Retina (tissue), 1 donor: ENCODE measurements around the gene ATP2C2.
"Not testable (repeated sequence)": the region's sequence is repeated elsewhere in the genome, so short reads cannot be mapped to it uniquely, and the experiment has no call there.

Source experiments
- DNase-seq: peaks from one replicate; pipeline ENCODE4 v3.0.0-alpha.2; 2016

The ATP2C2 gene

DNA sequence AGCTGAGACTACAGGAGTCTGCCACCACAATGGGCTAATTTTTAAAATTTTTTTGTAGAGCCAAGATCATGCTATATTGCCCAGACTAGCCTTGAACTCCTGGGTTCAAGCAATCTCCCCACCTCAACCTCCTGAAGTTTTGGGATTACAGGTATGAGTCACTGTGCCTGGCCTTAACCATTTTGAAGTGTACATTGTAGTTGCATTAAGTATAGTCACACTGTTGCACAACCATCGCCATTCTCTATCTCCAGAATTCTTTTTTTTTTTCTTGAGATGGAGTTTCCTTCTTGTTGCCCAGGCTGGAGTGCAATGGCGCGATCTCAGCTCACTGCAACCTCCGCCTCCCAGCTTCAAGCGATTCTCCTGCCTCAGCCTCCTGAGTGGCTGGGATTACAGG lies 35.1 kb downstream of the ATP2C2 start:
- DNase-seq: not testable (repeated sequence)

- no peak for DNase-seq
Measured at GRCh38 chr16:84404324-84404723, 36.0 kb downstream of the ATP2C2 start.

GRCh38 chr16:84404936-84405639 lies 36.8 kb downstream of the ATP2C2 start:
- no peak for DNase-seq

- no peak for DNase-seq
Measured at GRCh38 chr16:84406006-84406963, 37.9 kb downstream of the ATP2C2 start.

DNA sequence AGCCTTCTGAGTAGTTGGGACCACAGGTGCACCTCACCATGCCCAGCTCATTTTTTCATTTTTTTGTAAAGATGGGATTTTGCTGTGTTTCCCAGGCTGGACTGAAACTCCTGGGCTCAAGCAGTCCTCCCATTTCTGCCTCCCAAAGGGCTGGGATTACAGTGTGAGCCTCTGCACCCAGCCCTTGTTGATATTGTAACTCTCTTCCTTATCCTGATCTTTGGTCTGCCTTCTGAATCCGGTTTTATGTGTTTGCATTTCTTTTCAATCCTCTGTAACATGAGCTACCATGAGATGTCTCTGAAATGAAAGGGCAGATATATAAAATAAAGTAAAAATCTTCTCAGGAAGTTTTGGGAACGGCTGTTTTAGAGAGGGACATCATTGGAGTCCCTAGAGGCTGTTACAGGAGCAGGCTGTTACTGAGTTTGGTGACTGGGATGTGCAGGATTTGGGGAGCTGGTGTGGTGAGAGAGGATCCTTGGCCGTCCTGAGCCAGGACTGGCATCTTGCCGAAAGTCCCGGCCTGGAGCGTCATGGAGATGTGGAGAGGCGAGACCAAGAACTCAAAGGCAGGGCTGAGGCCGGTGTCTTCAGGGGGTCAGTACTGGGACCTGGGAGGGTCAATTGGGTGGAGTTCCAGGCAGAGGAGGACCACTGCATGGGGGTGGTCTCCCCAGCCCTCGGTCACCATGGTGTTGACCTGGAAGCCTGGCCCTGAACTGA lies 39.4 kb downstream of the ATP2C2 start:
- no peak for DNase-seq

GRCh38 chr16:84408314-84408690 lies 40.0 kb downstream of the ATP2C2 start:
- no peak for DNase-seq

DNA sequence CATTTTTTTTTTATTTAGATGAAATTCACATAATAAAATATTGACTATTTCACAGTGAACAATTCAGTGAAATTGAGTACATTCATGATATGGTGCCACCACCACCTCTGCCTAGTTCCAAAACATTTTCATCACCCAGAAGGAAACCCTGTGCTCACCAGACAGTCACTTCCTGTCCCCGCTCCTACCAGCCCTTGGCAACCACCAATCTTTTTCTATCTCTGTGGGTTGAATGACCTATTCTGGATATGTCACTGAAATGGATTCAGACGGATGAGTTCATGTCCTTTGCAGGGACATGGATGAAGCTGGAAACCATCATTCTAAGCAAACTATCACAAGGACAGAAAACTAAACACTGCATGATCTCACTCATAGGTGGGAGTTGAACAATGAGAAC lies 40.5 kb downstream of the ATP2C2 start:
- DNase-seq: no peak

DNA sequence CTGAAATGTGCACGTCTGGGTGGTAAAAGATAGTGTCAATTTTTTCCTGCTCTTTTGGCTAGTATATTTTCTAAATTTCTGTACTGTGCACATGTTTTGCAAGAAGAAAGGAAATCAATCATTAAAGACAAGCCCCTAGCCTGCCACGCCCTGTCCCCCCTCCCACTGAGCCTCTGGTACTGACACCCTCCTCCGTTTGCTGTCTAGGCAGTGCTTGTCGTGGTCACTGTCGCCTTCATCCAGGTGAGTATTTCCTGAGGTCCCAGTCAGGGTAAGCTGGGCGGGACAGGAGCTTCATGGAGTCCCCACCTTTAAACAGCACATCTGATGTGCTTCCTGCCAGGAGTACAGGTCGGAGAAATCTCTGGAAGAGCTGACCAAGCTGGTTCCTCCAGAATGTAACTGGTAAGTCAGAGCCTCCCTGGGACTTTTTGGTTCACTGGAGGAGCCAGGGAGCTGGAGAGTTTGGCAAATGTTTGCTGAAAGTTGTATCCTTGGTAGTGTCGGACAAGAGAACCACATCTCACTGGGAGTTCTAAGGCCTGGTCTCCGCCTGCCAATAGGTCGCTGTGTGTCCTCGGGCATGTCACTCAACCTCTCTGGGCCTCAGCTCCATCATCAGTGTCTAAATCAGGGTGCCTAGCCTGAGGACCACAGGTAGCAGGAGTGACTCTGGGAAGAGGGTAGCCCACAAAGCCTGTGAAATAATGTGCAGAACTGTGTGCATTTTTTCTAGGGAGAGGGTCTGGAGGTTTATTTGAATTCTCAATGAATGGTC lies 42.2 kb downstream of the ATP2C2 start:
- DNase-seq: no peak

- no peak for DNase-seq
Measured at GRCh38 chr16:84411768-84412167, 43.4 kb downstream of the ATP2C2 start.

DNA sequence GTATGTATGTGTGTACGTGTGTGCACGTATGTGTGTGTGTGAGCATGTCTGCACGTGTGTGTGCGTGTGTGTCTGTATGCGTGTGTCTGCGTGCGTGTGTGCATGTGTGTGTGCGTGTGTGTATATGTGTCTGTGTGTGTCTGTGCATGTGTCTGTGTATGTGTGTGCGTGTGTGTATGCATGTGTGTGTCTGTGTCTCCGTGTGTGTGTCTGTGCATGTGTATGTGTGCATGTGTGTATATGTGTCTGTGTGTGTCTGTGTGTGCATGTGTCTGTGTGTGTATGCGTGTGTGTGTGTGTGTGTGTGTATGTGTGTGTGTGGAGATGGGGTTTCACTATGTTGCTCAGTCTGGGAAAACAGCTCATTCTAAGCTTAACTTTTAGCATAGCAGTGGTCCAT lies 43.9 kb downstream of the ATP2C2 start:
- DNase-seq: no peak

DNA sequence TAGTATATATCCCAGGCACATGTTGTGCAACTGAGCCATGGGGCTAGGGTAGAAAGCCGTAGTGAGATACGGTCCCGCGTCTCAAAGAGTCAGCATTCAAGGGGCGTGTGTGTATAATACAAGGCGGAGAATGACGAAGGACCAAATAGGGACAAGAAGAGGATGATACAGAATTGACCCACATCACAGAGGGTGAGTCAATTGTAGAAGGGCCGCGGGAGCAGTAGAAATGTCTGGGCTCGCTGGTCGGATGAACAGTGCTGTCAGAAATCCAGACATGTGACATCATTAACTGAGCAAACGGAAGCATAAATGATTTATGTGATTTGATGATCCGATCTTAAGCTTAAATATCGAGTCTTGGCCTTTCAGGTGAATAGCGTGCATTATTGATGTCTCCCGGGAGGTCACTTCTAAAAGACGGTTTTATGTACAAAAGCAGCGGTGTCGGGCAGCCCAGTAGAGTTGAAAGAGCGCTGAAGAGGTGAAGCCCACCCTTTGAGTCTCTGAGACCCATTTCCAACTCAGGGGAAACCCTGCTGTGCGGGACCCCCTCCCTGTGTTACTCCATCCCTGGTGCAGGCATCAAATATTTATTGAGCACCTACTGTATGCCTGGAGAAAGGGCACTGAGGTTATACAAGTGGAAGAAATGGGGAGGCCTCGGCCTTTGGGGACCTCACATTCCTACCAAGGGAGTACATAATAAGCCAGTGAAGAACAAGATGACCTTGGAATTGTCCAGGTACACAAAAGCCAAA lies 45.1 kb downstream of the ATP2C2 start:
- no peak for DNase-seq

DNA sequence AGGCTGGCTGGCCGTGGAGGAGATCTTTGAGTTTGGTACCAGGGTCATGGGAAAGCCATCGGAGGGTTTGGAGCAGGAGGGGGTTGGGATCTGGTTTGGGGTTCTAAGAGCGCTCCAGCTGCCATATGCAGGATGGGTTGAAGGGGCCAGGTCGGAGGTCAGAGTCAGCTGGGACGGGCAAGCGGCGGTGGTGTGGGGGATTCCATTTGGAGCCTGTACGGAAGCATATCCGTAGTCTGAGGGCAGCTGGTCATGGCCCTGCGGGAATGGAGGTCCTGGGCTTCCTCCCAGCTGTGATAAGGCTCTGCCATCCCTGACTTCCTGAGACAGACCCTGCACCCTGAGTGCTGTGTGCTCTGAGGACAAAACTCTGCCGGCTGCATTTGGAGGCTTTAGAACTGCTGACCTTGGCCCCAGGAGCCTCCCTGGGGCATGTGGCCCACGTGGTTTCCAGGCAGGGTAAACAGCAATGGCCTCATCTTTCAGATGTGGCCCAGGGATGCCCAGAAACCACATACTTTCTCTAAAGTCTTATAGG lies 46.5 kb downstream of the ATP2C2 start:
- no peak for DNase-seq

GRCh38 chr16:84416407-84417321 lies 48.3 kb downstream of the ATP2C2 start:
- no peak for DNase-seq

DNA sequence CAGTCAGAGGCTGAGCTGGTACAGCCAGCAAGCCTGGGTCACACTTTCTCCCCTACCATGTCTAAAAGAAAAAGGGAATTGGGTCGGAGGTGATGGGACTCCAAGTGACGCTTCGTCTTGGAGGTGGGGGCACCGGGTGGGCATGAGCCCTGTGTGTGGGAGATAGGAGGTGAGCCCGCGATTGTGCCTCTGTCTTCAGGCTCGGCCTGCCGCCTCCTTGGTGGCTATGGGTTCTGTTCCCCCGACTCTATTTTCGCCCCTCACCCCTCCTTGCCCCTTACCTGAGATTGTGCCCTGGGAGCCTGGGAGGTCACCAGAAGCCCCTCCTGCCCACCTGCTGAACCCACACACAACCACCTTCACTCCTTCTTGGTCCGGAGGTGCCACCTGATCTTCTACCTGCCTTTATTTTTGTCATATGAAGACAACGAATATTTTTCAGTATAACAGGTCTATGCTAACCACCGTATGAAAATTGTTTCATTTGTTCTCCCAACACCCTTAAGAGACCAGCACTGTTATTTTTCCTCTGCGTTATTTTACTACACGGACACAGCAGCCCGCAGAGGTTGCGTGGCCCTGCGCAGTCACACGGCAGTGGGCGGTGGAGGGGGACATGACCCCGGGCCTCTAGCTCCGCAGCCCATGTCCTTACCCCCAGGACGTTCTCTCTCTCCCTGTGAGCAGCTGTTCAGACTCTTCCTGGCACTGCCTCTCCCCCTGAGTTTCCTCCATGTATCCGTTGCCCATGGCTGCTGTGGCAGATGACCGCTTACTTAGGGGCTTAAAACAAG lies 49.9 kb downstream of the ATP2C2 start:
- no peak for DNase-seq

DNA sequence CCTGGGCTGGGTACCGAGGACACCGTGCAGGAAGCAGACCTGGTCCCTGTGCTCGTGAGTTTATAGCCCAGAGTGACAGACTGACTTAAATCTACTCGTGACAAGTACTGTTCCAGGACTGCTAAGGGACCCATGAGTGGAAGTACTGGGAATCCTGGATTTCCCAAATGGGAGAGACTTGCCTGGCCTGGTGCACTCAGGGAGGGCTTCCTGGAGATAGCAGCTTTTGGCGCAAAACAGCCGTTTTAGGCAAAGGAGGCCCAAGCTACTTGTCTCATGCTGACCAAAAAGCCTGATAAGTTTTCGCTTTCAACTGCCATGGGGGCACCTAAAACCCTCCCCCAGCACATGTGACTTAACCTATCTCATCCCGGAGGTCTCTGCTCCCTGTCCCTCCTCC lies 51.4 kb downstream of the ATP2C2 start:
- DNase-seq: no peak

GRCh38 chr16:84420556-84420955 lies 52.2 kb downstream of the ATP2C2 start:
- DNase-seq: not testable (repeated sequence)

DNA sequence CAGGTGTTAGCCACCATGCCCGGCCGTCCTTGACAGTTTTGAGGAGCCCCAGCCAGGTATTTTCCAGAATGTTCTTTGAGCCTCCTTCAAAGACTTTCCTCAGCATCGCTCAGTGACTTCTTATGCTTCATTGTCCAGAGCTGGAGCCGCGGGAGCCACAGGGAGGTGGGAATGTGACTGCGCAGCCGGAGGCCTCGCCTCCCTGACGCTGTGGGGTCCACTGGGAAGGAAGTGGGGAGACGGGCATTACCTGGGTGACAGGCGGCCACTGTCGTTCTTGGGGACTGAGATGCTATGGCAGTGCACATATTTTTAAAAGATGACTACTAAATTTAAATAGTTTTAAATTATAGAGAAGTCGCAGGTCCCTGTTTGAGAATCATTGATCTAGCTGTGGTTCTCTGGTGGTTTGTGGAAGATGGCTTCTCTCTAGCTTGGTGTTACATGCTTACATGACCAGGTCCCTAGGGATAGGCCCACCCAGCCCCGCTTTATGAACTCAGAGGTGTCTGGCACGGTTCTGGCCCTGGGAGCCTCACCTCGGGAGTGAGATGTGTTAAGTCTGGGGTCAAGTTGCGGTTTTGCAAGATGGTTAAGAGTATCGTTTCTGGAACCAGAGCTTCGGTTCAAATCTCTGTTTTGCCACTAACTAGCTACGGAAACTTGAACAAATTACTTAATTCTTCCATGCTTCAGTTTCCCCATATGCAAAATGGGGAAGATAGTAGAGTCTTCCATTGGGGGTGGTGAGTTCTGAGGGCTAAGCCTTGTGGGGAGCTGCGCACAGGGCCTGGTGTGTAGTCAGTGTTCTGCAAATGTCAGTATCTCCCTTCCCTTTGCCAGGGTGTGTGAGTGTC lies 53.0 kb downstream of the ATP2C2 start:
- DNase-seq: no peak

- no peak for DNase-seq
Measured at GRCh38 chr16:84421938-84422220, 53.5 kb downstream of the ATP2C2 start.

- DNase-seq: no peak
Measured at GRCh38 chr16:84423416-84423837, 55.1 kb downstream of the ATP2C2 start.
